Cardiac muscle cell (in vitro differentiated cells and primary cell): ENCODE data around the gene SLC39A7. TPM values are rescaled to one million over a fixed set of nuclear protein-coding genes. Genes with fewer than 3 reads are reported as not detected.

ENCODE experiments used
- DNase-seq, 2 donors: peaks; one replicate each; pipeline versions ENCODE4 v3.0.0 to v3.0.0-alpha.2; 2010 to 2017; ENCODE audit warnings: low read depth in 1 of 2, low spot score in 1 of 2
- H3K27ac ChIP-seq: fragments of 200-600 bp; sonication (generic); 2 replicates; pipeline ENCODE4 v1.5.1; 2016
- H3K27me3 ChIP-seq: fragments of 200-600 bp; sonication (generic); 2 replicates; pipeline ENCODE4 v1.6.0; 2016; ENCODE audit warnings: control low read depth
- H3K36me3 ChIP-seq: fragments of 200-600 bp; sonication (generic); 2 replicates; pipeline ENCODE4 v1.5.1; 2016; ENCODE audit warnings: control low read depth
- H3K4me1 ChIP-seq: fragments of 200-600 bp; sonication (generic); 2 replicates; pipeline ENCODE4 v1.8.1; 2017; ENCODE audit warnings: low read depth, mild to moderate bottlenecking, mixed run types
- H3K4me3 ChIP-seq: fragments of 200-600 bp; sonication (generic); 2 replicates; pipeline ENCODE4 v1.5.1; 2016; ENCODE audit warnings: mild to moderate bottlenecking
- H3K9me3 ChIP-seq: fragments of 200-600 bp; sonication (generic); 2 replicates; pipeline ENCODE4 v1.5.1; 2017; ENCODE audit warnings: low read depth, mild to moderate bottlenecking, control low read depth
- CTCF ChIP-seq: IDR thresholded peaks from 2 replicates; pipeline ENCODE4 v1.5.1; 2012; ENCODE audit warnings: low read depth, mild to moderate bottlenecking, low read length
- polyA plus RNA-seq: library from polyadenylated mRNA; unstranded; fragments of >200 nt; fragmentation: Nextera tagmentation; extraction: Ambion mirVana; gene quantifications from 2 replicates; pipeline ENCODE4 v1.2.1, GENCODE V29; 2016
- total RNA-seq: library from RNA; depleted of rRNA; stranded (reverse); fragments of >200 nt; gene quantifications from 2 replicates; pipeline ENCODE4 v1.2.3, GENCODE V29; 2016

The SLC39A7 gene
- total and polyA plus RNA-seq, 2 experiments from 2014 or later: 51.3 to 147 TPM

- no peak for TF ChIP-seq CTCF
- DNase-seq: no peak
- Histone ChIP-seq H3K27ac (no peak overlapping the region), H3K9me3 (no peaks in the 10 kb centered on the region), H3K27me3 (no peaks in the 10 kb centered on the region), H3K36me3 (no peaks in the 10 kb centered on the region), H3K4me3 (no peak overlapping the region), H3K4me1 (no peaks in the 10 kb centered on the region)
Measured at GRCh38 chr6:33185190-33185589, 15.5 kb upstream of the SLC39A7 start.

- no peak overlapping the region for H3K27ac ChIP-seq
- H3K4me1 ChIP-seq: peaks cover under 1% of the 10 kb centered on the region
Measured at GRCh38 chr6:33185654-33186187, 14.9 kb upstream of the SLC39A7 start.

DNA sequence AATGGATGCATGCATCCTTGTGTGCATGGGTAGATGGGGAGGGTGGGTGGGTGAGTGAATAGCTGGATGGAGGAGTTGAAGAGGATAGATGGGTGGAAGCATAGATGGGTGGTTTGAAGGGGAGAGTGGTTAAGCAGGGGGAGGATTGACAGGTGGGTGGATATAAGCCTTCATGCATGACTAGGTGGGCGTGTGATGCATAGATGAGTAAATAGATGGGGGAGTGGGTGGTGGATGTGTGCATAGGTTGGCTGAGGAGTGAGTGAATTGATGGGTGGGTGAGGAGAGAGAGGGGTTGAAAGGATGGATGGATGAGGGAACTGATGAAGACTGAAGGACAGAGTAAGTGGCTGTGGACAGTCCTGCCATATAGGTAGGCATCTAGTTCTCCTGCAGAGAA is 12.9 kb upstream of the SLC39A7 start:
- Histone ChIP-seq H3K4me3 (no peak overlapping the region), H3K27ac (no peak overlapping the region), H3K4me1 (peaks cover 14% of the 10 kb centered on the region), H3K27me3 (no peaks in the 10 kb centered on the region), H3K9me3 (no peaks in the 10 kb centered on the region), H3K36me3 (no peaks in the 10 kb centered on the region)
- no peak for DNase-seq
- no peak for TF ChIP-seq CTCF

More at GRCh38 chr6:33185654-33186187, 14.9 kb upstream of the SLC39A7 start:
- no peaks in the 10 kb centered on the region for H3K9me3 ChIP-seq
- H3K36me3 ChIP-seq: no peaks in the 10 kb centered on the region
- H3K27me3 ChIP-seq: no peaks in the 10 kb centered on the region
- no peak for TF ChIP-seq CTCF
- no peak for DNase-seq
- H3K4me3 ChIP-seq: no peak overlapping the region

GRCh38 chr6:33189164-33189563 is 11.5 kb upstream of the SLC39A7 start:
- no peaks in the 10 kb centered on the region for H3K36me3 ChIP-seq
- peaks cover 24% of the 10 kb centered on the region for H3K4me1 ChIP-seq
- no peak for DNase-seq
- no peaks in the 10 kb centered on the region for H3K27me3 ChIP-seq
- H3K27ac ChIP-seq: no peak overlapping the region
- no peak overlapping the region for H3K4me3 ChIP-seq
- TF ChIP-seq CTCF: no peak
- H3K9me3 ChIP-seq: no peaks in the 10 kb centered on the region

DNA sequence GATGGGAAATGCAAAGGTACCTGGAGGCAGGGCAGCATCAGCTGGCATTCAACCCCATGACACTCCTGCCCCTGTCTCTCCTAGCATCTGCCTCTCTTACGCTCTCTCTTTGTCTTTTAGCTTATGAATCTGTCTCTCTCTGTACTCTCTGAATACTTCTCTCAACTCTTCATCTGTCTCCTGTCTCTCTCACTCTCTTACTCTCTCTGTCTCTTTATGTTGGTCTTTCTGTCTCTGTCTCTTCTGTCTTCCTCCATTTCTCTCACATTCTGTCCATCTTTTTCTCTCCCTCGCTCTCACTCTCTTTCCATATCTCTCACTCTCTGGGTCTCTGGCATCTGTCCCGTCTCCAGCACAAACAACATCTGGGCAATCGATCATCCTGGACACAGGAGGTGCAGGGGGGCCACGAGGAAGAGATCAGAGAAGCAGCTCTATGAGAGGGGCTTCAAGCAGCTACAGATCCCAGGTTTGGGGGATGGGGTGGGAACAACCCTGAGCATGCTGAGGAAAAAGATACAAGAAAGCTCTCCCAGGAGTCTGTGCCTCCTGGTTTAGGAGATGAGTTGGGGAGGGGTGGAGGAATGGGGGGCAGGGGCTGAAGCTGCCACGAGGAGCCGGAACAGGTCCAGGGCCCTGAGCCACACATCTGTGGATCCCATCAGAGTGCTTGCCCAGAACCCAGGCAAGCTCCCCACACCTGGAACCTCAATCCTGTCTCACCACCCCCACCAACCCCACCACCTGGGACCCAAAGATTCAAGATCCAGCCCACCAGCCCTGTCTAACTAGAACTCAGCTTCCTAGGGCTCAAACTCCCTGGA is 10.8 kb upstream of the SLC39A7 start:
- Histone ChIP-seq H3K36me3 (no peaks in the 10 kb centered on the region), H3K27me3 (no peaks in the 10 kb centered on the region), H3K27ac (no peak overlapping the region), H3K9me3 (no peaks in the 10 kb centered on the region), H3K4me3 (no peak overlapping the region), H3K4me1 (peaks cover 30% of the 10 kb centered on the region)
- DNase-seq: no peak
- TF ChIP-seq CTCF: no peak
